ENCODE data around the gene ABCA2.

ABCA2 gene

DNA sequence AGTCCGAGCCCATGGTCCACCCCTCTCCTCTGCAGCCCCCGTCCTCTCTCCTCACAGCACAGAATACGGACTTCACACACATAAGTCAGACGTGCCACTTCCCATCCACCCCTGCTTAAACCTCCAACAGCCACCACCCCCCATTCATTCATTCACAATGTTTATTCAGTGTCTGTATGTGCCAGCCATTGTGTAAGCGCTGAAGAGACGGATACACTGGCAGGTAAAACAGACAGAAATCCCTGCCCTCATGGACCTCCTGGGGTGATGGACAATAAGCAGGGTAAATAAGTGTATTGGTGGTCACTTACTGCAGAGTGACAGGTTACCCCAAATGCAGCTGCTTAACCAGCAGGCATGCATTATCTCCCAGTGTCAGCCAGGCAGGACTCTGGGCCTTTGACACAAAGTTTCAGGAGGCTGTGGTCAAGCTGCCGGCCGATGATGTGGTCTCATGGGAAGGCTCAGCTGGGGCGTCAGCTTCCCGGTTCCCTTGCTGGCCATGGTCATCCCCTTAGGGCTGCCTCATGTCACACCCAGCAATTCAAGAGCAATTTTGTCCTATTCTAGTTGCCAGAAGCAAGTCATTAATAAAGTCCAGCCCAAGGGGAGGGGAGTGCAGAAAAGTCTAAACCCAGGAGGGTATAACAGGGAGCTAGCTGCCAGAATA, 37.7 kb downstream of the ABCA2 start:
- no peak for TF ChIP-seq TAF1 (IDR thresholded peaks at IDR 0.05; ENCODE audit: borderline replicate concordance, insufficient read depth, low read length)
- no peak for TF ChIP-seq FOXP2 (optimal IDR thresholded peaks at IDR 0.05; ENCODE audit: borderline replicate concordance, extremely low read depth, extremely low read length, insufficient read depth)
- no peak for TF ChIP-seq POLR2AphosphoS5 (IDR thresholded peaks at IDR 0.05; ENCODE audit: low read depth, low read length)

DNA sequence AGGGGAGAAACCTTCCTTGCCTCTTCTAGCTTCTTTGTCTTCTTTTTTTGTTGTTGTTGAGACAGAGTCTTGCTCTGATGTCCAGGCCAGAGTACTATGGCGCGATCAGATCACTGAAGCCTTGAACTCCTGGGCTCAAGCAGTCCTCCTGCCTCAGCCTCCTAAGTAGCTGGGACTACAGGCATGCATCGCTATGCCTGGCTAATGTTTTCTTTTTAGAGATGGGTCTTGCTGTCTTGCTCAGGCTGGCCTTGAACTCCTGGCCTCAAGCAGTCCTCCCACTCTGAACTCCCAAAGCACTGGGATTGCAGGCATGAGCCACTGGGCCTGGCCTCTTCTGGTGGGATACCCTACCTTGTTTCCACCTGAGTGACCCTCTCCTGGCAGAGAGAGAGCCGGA, 39.2 kb downstream of the ABCA2 start:
- TF ChIP-seq FOXP2 (optimal IDR thresholded peaks at IDR 0.05; ENCODE audit: borderline replicate concordance, extremely low read depth, extremely low read length, insufficient read depth): no peak
- no peak for TF ChIP-seq SIN3A (IDR thresholded peaks at IDR 0.05; ENCODE audit: borderline replicate concordance, insufficient read depth, low read length)
- TF ChIP-seq, protein P1, sequence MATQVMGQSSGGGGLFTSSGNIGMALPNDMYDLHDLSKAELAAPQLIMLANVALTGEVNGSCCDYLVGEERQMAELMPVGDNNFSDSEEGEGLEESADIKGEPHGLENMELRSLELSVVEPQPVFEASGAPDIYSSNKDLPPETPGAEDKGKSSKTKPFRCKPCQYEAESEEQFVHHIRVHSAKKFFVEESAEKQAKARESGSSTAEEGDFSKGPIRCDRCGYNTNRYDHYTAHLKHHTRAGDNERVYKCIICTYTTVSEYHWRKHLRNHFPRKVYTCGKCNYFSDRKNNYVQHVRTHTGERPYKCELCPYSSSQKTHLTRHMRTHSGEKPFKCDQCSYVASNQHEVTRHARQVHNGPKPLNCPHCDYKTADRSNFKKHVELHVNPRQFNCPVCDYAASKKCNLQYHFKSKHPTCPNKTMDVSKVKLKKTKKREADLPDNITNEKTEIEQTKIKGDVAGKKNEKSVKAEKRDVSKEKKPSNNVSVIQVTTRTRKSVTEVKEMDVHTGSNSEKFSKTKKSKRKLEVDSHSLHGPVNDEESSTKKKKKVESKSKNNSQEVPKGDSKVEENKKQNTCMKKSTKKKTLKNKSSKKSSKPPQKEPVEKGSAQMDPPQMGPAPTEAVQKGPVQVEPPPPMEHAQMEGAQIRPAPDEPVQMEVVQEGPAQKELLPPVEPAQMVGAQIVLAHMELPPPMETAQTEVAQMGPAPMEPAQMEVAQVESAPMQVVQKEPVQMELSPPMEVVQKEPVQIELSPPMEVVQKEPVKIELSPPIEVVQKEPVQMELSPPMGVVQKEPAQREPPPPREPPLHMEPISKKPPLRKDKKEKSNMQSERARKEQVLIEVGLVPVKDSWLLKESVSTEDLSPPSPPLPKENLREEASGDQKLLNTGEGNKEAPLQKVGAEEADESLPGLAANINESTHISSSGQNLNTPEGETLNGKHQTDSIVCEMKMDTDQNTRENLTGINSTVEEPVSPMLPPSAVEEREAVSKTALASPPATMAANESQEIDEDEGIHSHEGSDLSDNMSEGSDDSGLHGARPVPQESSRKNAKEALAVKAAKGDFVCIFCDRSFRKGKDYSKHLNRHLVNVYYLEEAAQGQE (IDR thresholded peaks at IDR 0.05; ENCODE audit: insufficient read depth in 1 of 2, low read depth in 2 of 2, low read length in 2 of 2): no peak
- no peak for TF ChIP-seq POLR2AphosphoS5 (IDR thresholded peaks at IDR 0.05; ENCODE audit: low read depth, low read length)
- TF ChIP-seq TAF1 (IDR thresholded peaks at IDR 0.05; ENCODE audit: borderline replicate concordance, insufficient read depth, low read length): no peak

DNA sequence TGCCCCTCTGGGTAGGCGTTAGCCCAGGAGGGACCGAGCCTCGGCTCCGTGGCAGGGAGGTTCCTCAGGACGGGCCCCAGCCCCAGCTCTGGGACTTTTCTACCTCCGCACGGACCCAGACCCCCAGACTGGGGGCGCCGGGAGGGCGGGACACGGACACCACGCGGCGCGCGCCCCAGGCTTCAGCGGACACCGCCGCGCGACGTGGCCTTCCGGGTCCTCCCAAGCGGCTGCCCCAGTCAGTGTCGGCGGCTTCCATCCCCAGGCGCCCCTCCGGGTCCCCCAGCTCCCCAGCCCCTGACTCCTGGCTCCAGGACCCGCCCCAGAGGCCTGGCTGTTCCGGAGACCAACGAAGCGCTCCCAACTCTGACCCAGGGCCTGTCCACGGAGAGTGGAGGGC, 42.2 kb downstream of the ABCA2 start:
- TF ChIP-seq POLR2AphosphoS5 (IDR thresholded peaks at IDR 0.05; ENCODE audit: low read depth, low read length) (no peak), TAF1 (IDR thresholded peaks at IDR 0.05; ENCODE audit: borderline replicate concordance, insufficient read depth, low read length) (no peak), SIN3A (IDR thresholded peaks at IDR 0.05; ENCODE audit: borderline replicate concordance, insufficient read depth, low read length) (no peak), FOXP2 (optimal IDR thresholded peaks at IDR 0.05; ENCODE audit: borderline replicate concordance, extremely low read depth, extremely low read length, insufficient read depth) (no peak)
- TF ChIP-seq, protein P1 (IDR thresholded peaks at IDR 0.05; ENCODE audit: insufficient read depth in 1 of 2, low read depth in 2 of 2, low read length in 2 of 2): no peak

DNA sequence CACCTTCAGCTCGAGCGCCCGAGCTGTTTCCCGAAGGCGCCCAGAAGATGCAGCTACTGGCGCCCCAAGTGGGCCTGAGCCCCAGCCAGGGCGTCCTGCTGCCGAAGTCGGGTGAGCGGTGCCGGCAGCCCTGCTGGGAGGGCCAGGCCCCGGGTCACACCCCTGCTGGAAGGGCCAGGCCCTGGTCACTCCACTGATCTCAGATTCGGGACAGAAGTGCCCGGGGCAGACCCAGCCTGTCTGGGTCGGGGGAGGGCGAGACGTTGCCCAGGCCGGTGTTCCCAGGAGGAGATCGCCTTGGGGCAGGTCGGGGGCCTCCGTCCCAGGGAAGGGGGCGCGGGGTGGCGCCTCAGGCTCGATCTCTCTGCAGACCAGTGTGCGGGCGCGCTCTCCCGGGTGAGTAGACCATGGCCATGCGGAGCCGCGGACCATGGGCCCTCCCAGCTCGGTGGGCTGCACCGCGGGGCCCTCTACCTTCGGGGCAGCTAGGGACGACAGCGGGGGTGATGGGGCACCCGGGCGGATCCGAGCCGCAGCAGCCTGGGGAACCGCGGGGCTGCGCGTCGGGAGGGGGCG, 42.9 kb downstream of the ABCA2 start:
- TF ChIP-seq SIN3A (IDR thresholded peaks at IDR 0.05; ENCODE audit: borderline replicate concordance, insufficient read depth, low read length) (no peak), POLR2AphosphoS5 (IDR thresholded peaks at IDR 0.05; ENCODE audit: low read depth, low read length) (no peak), FOXP2 (optimal IDR thresholded peaks at IDR 0.05; ENCODE audit: borderline replicate concordance, extremely low read depth, extremely low read length, insufficient read depth) (no peak), TAF1 (IDR thresholded peaks at IDR 0.05; ENCODE audit: borderline replicate concordance, insufficient read depth, low read length) (no peak)
- TF ChIP-seq, protein P1 (IDR thresholded peaks at IDR 0.05; ENCODE audit: insufficient read depth in 1 of 2, low read depth in 2 of 2, low read length in 2 of 2): no peak

DNA sequence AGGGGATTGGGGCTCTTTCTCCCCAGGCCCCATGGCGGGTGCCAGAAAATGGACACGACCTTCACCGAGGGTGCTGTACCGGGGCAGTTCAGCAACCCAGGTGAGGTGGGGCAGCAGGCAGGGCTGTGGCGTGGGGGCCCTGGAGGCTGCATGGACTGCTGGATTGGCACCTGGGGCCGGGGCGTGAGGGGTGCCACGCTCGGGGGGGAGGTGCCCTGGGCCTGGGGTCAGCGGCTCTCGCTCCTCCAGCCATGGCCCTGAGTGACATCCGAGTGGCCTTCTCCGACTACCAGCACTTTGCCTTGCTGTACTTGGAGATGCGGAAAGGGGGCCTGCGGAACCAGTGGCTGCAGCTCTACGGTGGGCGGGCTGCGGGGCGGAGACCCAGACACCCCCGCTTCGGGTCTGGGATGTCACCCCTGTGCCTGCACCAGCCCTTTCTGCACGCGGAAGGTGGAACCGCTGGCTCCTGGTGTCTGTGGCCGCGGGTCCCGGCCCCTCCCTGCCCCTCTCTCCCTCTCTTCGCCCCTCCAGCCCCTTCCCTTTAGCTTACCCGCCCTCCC, 43.5 kb downstream of the ABCA2 start:
- TF ChIP-seq TAF1 (IDR thresholded peaks at IDR 0.05; ENCODE audit: borderline replicate concordance, insufficient read depth, low read length) (no peak), FOXP2 (optimal IDR thresholded peaks at IDR 0.05; ENCODE audit: borderline replicate concordance, extremely low read depth, extremely low read length, insufficient read depth) (no peak), POLR2AphosphoS5 (IDR thresholded peaks at IDR 0.05; ENCODE audit: low read depth, low read length) (no peak), SIN3A (IDR thresholded peaks at IDR 0.05; ENCODE audit: borderline replicate concordance, insufficient read depth, low read length) (no peak)
- TF ChIP-seq, protein P1 (IDR thresholded peaks at IDR 0.05; ENCODE audit: insufficient read depth in 1 of 2, low read depth in 2 of 2, low read length in 2 of 2): no peak

Measured in PFSK-1 (cell line).